Choroid plexus epithelial cell (primary cell): ENCODE measurements around the gene MCC.

Experiments
- DNase-seq: peaks from one replicate; pipeline ENCODE4 v3.0.0-alpha.2; 2010; ENCODE audit warnings: low read depth
- H3K4me3 ChIP-seq: 2 replicates; pipeline ENCODE4 v1.5.1; 2011; ENCODE audit warnings: low read depth, mild to moderate bottlenecking, control low read depth, low read length, moderate library complexity
- TF ChIP-seq, protein P1 (sequence below): conservative IDR thresholded peaks from 2 replicates; pipeline ENCODE4 v1.5.1; 2011; ENCODE audit warnings: low read depth, mild to moderate bottlenecking, control low read depth, inconsistent platforms, low read length, moderate library complexity

The MCC gene

DNA sequence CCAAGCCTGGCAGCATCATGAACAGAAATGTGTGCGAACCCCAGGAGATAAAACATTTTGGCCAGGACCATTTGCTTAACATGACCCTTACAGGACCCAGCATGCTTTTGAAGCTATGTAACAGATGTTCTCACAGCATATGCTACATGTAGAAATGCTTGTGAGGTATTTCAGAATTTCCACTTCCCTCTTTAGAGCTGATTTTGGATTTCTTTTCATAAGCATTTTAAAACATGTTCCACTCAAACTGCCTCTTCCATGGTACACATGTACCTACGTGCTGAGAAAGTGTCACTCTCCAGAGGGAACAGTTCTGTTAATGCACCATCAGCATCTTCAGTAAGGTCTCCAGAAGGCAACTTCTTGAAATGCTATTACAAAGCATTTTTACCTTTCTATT, 37.8 kb downstream of the MCC start:
- DNase-seq: peak; percentile 85
- H3K4me3 ChIP-seq: no peak overlapping the region
- TF ChIP-seq, protein P1, sequence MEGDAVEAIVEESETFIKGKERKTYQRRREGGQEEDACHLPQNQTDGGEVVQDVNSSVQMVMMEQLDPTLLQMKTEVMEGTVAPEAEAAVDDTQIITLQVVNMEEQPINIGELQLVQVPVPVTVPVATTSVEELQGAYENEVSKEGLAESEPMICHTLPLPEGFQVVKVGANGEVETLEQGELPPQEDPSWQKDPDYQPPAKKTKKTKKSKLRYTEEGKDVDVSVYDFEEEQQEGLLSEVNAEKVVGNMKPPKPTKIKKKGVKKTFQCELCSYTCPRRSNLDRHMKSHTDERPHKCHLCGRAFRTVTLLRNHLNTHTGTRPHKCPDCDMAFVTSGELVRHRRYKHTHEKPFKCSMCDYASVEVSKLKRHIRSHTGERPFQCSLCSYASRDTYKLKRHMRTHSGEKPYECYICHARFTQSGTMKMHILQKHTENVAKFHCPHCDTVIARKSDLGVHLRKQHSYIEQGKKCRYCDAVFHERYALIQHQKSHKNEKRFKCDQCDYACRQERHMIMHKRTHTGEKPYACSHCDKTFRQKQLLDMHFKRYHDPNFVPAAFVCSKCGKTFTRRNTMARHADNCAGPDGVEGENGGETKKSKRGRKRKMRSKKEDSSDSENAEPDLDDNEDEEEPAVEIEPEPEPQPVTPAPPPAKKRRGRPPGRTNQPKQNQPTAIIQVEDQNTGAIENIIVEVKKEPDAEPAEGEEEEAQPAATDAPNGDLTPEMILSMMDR: no peak

DNA sequence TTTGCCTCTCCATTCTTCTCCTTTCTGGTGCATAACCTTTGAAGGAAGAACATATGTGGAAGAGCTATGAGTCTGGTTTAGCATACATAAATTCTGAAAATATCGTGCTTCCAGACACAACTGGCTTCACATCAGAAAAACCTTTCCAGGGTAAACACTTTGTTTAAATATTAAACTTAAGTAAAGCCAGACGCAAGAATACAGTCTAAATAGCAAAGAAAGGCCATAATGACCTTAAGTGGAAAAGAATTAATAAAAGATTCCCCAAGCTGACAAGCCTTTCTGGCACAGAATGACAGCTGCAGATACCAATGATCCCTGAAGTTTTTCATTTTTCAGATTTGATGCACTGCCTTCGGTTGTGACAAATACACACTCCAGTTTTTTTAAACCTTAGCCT, 40.0 kb downstream of the MCC start:
- TF ChIP-seq, protein P1: no peak
- no peak overlapping the region for H3K4me3 ChIP-seq
- no peak for DNase-seq

DNA sequence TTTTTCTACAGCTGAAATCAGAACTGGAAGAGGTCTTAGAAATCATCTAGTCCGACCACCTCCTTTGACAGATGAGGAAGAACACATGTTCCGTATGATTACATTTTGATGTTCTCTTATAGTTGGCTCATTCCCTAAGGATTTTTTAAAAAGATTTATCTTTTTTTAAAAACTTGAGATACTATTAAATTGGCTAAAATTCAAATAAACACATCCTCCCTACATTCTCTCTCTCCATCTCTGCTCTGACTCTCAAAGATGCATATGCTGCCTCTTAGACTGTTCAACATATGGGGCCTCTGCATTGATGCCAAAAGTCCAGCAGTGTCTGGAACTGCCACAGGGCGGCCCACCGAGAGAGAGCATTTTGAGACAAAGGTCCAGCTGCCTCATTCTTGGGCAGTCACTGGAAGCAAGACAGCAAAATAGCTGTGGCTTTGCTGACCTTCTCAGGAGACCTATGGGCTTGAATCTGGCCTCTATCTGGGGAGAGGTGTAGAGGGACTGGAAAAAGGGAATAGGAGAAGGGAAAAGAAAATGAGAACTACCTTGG, 40.7 kb downstream of the MCC start:
- DNase-seq: peak; percentile 9
- no peak overlapping the region for H3K4me3 ChIP-seq
- TF ChIP-seq, protein P1: peak; percentile 44

DNA sequence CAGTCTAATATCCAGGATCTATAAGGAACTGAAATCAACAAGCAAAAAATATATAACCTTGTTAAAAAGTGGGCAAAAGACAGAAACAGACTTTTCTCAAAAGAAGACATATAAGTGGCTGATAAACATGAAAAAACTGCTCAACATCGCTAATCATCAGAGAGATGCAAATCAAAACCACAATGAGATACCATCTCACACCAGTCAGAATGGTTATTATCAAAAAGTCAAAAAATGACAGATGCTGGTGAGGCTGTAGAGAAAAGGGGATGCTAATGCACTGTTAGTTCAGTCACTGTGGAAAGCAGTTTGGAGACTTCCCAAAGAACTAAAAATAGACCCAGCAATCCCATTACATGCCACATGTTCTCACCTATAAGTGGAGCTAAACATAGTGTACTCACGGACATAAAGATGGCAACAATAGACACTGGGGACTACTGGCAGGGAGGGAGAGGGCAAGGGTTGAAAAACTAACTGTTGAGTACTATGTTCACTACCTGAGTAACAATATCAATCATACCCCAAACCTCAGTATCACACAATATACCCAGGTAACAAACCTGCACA, 41.8 kb downstream of the MCC start:
- TF ChIP-seq, protein P1: no peak
- DNase-seq: no peak
- no peak overlapping the region for H3K4me3 ChIP-seq

DNA sequence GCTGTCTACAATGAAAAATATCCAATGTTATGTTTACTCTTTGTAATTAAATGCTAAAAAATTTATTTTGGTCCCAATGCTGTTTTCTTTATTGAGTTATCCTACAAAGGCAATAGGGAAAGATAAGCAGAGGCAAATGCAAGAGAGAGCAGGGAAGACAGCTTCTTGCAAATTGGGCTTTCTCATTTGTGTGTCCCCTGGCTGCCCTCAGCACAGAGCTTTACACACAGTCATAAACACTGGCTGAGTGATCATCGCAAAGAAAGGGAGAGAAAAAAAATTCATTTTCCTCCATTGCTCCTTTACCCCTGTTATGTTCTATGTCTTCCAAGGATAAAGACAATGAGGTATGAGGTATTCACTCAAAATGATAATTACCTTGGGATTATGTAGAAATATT, 51.1 kb downstream of the MCC start:
- TF ChIP-seq, protein P1: no peak
- DNase-seq: no peak
- H3K4me3 ChIP-seq: no peak overlapping the region

DNA sequence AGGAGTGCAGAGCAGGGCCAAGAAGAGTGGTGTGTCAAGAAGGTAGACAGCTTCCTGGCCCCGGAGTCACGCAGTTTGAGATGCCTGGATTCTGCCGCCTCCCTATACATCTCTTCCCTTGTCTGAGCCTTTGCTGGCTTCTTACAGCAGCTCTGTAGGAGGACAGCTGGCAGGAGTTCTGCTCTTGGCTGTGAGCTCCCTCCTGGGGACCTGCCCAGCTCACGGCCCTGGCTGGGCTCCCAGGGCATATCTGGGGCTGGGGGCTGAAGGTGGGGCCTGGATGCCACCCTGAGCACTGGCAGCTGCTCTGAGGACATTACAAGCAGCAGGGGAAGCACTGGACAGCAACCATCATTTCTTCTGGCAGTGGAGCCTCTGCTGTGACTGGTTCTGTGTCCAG, 52.7 kb downstream of the MCC start:
- TF ChIP-seq, protein P1: no peak
- no peak overlapping the region for H3K4me3 ChIP-seq
- DNase-seq: no peak

DNA sequence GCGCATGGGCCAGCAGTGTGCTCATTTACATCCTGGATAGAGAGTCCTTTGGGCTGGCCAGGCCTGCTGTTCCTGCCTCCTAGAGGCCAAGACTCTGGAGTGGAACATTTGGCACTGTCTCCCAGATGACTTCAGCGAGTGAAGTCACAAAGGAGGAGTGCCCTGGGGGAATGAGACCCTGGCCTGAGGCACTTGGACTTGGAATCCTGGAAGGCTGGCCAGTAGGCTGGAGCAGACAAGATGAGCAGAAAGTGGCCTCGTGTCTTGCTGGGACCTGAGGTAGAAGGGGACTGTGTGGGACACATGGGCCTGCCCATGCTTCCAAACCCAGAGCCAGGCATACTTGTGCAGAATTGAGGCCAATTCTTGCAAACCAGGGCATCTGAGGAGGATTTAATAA, 53.4 kb downstream of the MCC start, which contains the start of gene TSSK1B:
TSS of gene TSSK1B (minus strand) at position 101 of the 400 bp plus-strand sequence. CDS start 150 bp downstream, outside the sequence.
- no peak within 1 kb of the TSS for H3K4me3 ChIP-seq
- TF ChIP-seq, protein P1: no peak
- no peak for DNase-seq
